ENCODE data around the gene PCP4.
"Not testable (repeated sequence)": the region's sequence is repeated elsewhere in the genome, so short reads cannot be mapped to it uniquely, and the experiment has no call there.

PCP4 gene

GRCh38 chr21:39888848-39889247 lies 21.6 kb downstream of the PCP4 start:
- H3K9me3 ChIP-seq (ENCODE audit: control insufficient read depth in 2 of 2, low read length in 2 of 2), result no peaks in the 10 kb centered on the region
- no peak overlapping the region for H3K27ac ChIP-seq (ENCODE audit: low read depth in 2 of 2, low read length in 2 of 2)
- H3K4me1 ChIP-seq (ENCODE audit: control insufficient read depth in 2 of 2, insufficient read depth in 2 of 2, low read length in 2 of 2), result no peaks in the 10 kb centered on the region
- no peaks in the 10 kb centered on the region for H3K27me3 ChIP-seq (ENCODE audit: control insufficient read depth in 2 of 2, insufficient read depth in 2 of 2, low read length in 2 of 2)
- no peak overlapping the region for H3K4me3 ChIP-seq (ENCODE audit: low read length in 2 of 2)
- no peak overlapping the region for H3K9ac ChIP-seq (ENCODE audit: low read depth in 1 of 2, low read length in 2 of 2)
- H3K36me3 ChIP-seq (ENCODE audit: control insufficient read depth in 2 of 2, insufficient read depth in 2 of 2, low read length in 2 of 2), result no peaks in the 10 kb centered on the region

- H3K27ac ChIP-seq (ENCODE audit: low read depth in 2 of 2, low read length in 2 of 2), result no peak overlapping the region
- H3K9me3 ChIP-seq (ENCODE audit: control insufficient read depth in 2 of 2, low read length in 2 of 2), result no peaks in the 10 kb centered on the region
- no peaks in the 10 kb centered on the region for H3K4me1 ChIP-seq (ENCODE audit: control insufficient read depth in 2 of 2, insufficient read depth in 2 of 2, low read length in 2 of 2)
- no peak overlapping the region for H3K4me3 ChIP-seq (ENCODE audit: low read length in 2 of 2)
- no peak overlapping the region for H3K9ac ChIP-seq (ENCODE audit: low read depth in 1 of 2, low read length in 2 of 2)
- H3K36me3 ChIP-seq (ENCODE audit: control insufficient read depth in 2 of 2, insufficient read depth in 2 of 2, low read length in 2 of 2), result no peaks in the 10 kb centered on the region
- no peaks in the 10 kb centered on the region for H3K27me3 ChIP-seq (ENCODE audit: control insufficient read depth in 2 of 2, insufficient read depth in 2 of 2, low read length in 2 of 2)
Observed at GRCh38 chr21:39891111-39891510, 23.9 kb downstream of the PCP4 start.

- not testable (repeated sequence) for H3K9ac ChIP-seq (ENCODE audit: low read depth in 1 of 2, low read length in 2 of 2); H3K4me1 ChIP-seq (ENCODE audit: control insufficient read depth in 2 of 2, insufficient read depth in 2 of 2, low read length in 2 of 2); H3K4me3 ChIP-seq (ENCODE audit: low read length in 2 of 2); H3K36me3 ChIP-seq (ENCODE audit: control insufficient read depth in 2 of 2, insufficient read depth in 2 of 2, low read length in 2 of 2); H3K9me3 ChIP-seq (ENCODE audit: control insufficient read depth in 2 of 2, low read length in 2 of 2); H3K27ac ChIP-seq (ENCODE audit: low read depth in 2 of 2, low read length in 2 of 2); H3K27me3 ChIP-seq (ENCODE audit: control insufficient read depth in 2 of 2, insufficient read depth in 2 of 2, low read length in 2 of 2)
Observed at GRCh38 chr21:39891863-39892262, 24.6 kb downstream of the PCP4 start.

DNA sequence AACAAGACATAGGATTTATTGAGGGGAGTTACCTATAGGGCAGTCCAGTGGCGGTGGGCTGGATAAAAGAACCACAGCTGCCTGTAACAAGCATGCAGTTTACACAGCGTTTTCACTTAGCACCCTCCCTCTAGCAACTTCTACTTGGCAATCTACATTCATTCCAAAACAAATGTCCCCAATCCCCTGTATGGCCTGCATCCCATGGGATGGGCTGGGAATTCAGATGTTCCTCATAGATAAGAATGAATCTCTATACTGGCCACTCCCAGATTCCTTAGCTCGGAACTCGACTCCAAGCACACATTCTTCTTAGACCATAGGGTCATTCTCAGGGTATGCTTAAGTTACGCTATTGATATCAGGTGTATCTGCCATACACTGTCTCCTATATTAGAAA lies 33.3 kb downstream of the PCP4 start:
- Histone ChIP-seq H3K9ac (ENCODE audit: low read depth in 1 of 2, low read length in 2 of 2) (no peak overlapping the region), H3K4me1 (ENCODE audit: control insufficient read depth in 2 of 2, insufficient read depth in 2 of 2, low read length in 2 of 2) (no peaks in the 10 kb centered on the region), H3K36me3 (ENCODE audit: control insufficient read depth in 2 of 2, insufficient read depth in 2 of 2, low read length in 2 of 2) (no peaks in the 10 kb centered on the region), H3K27me3 (ENCODE audit: control insufficient read depth in 2 of 2, insufficient read depth in 2 of 2, low read length in 2 of 2) (no peaks in the 10 kb centered on the region), H3K9me3 (ENCODE audit: control insufficient read depth in 2 of 2, low read length in 2 of 2) (no peaks in the 10 kb centered on the region), H3K27ac (ENCODE audit: low read depth in 2 of 2, low read length in 2 of 2) (no peak overlapping the region), H3K4me3 (ENCODE audit: low read length in 2 of 2) (no peak overlapping the region)

GRCh38 chr21:39900911-39901310 lies 33.7 kb downstream of the PCP4 start:
- Histone ChIP-seq H3K4me3 (ENCODE audit: low read length in 2 of 2) (no peak overlapping the region), H3K9ac (ENCODE audit: low read depth in 1 of 2, low read length in 2 of 2) (no peak overlapping the region)

GRCh38 chr21:39902986-39903385 lies 35.7 kb downstream of the PCP4 start:
- H3K9me3 ChIP-seq (ENCODE audit: control insufficient read depth in 2 of 2, low read length in 2 of 2), result no peaks in the 10 kb centered on the region
- H3K27ac ChIP-seq (ENCODE audit: low read depth in 2 of 2, low read length in 2 of 2), result no peak overlapping the region
- H3K4me1 ChIP-seq (ENCODE audit: control insufficient read depth in 2 of 2, insufficient read depth in 2 of 2, low read length in 2 of 2), result no peaks in the 10 kb centered on the region
- H3K9ac ChIP-seq (ENCODE audit: low read depth in 1 of 2, low read length in 2 of 2), result no peak overlapping the region
- no peak overlapping the region for H3K4me3 ChIP-seq (ENCODE audit: low read length in 2 of 2)
- H3K27me3 ChIP-seq (ENCODE audit: control insufficient read depth in 2 of 2, insufficient read depth in 2 of 2, low read length in 2 of 2), result no peaks in the 10 kb centered on the region
- H3K36me3 ChIP-seq (ENCODE audit: control insufficient read depth in 2 of 2, insufficient read depth in 2 of 2, low read length in 2 of 2), result no peaks in the 10 kb centered on the region

More at GRCh38 chr21:39900911-39901310, 33.7 kb downstream of the PCP4 start:
- Histone ChIP-seq H3K36me3 (ENCODE audit: control insufficient read depth in 2 of 2, insufficient read depth in 2 of 2, low read length in 2 of 2) (no peaks in the 10 kb centered on the region), H3K27ac (ENCODE audit: low read depth in 2 of 2, low read length in 2 of 2) (no peak overlapping the region), H3K9me3 (ENCODE audit: control insufficient read depth in 2 of 2, low read length in 2 of 2) (no peaks in the 10 kb centered on the region), H3K4me1 (ENCODE audit: control insufficient read depth in 2 of 2, insufficient read depth in 2 of 2, low read length in 2 of 2) (no peaks in the 10 kb centered on the region), H3K27me3 (ENCODE audit: control insufficient read depth in 2 of 2, insufficient read depth in 2 of 2, low read length in 2 of 2) (no peaks in the 10 kb centered on the region)

DNA sequence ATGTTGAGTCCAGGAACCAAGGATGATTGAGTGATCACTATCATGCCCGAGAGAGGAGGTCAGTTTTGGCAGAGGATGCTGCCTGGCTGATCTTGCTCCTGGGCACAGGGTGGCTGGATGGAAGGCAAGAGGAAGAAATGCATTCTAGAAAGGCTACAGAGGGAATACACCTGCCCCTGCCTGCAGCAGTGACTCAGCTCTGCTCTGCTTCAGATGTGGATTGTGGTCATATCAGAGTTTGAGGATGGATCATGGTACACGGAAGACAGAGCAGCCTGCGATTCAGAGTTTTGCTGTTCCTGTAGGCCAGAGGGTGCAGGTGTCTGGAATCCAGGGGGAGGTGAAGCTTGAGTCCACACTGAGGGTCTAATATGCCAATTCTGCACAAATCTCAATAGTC lies 37.2 kb downstream of the PCP4 start:
- no peak overlapping the region for H3K9ac ChIP-seq (ENCODE audit: low read depth in 1 of 2, low read length in 2 of 2)
- H3K27me3 ChIP-seq (ENCODE audit: control insufficient read depth in 2 of 2, insufficient read depth in 2 of 2, low read length in 2 of 2), result no peaks in the 10 kb centered on the region
- no peak overlapping the region for H3K4me3 ChIP-seq (ENCODE audit: low read length in 2 of 2)
- no peaks in the 10 kb centered on the region for H3K9me3 ChIP-seq (ENCODE audit: control insufficient read depth in 2 of 2, low read length in 2 of 2)
- H3K27ac ChIP-seq (ENCODE audit: low read depth in 2 of 2, low read length in 2 of 2), result no peak overlapping the region
- no peaks in the 10 kb centered on the region for H3K4me1 ChIP-seq (ENCODE audit: control insufficient read depth in 2 of 2, insufficient read depth in 2 of 2, low read length in 2 of 2)
- no peaks in the 10 kb centered on the region for H3K36me3 ChIP-seq (ENCODE audit: control insufficient read depth in 2 of 2, insufficient read depth in 2 of 2, low read length in 2 of 2)

DNA sequence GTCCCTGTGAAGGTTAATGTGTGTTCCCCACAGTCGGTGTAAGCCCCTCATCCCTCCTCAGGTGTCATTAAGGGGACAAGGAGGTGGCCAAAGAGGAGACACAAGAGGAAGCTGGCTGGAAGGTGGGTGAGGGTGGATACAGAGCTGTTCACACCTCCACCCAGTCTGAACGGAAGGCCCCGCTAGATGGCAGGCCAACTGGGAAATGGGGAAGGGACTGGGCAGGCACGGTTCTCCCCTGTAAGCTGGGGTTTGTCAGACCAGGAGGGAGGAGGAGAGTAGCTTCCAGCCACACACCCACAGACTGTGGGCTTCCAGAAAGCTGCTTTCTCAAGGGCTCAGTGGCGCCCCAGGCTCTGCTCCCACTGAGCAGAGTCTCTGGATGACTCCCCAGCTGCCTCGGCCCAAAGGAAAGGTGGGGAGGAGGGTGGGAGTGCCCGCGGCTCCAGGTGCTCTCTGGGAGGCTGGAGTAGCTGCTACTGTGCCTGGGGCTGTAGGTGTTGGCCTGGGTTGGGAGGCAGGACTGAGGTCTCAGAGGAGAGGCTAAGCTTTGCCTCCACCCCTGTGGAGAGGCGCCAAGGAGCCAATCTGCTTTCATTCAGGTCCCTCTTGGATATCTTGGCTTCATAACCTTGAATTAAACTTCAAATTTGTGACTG lies 41.2 kb downstream of the PCP4 start:
- no peaks in the 10 kb centered on the region for H3K4me1 ChIP-seq (ENCODE audit: control insufficient read depth in 2 of 2, insufficient read depth in 2 of 2, low read length in 2 of 2)
- no peaks in the 10 kb centered on the region for H3K9me3 ChIP-seq (ENCODE audit: control insufficient read depth in 2 of 2, low read length in 2 of 2)
- H3K27ac ChIP-seq (ENCODE audit: low read depth in 2 of 2, low read length in 2 of 2), result no peak overlapping the region
- H3K27me3 ChIP-seq (ENCODE audit: control insufficient read depth in 2 of 2, insufficient read depth in 2 of 2, low read length in 2 of 2), result no peaks in the 10 kb centered on the region
- no peak overlapping the region for H3K9ac ChIP-seq (ENCODE audit: low read depth in 1 of 2, low read length in 2 of 2)
- H3K4me3 ChIP-seq (ENCODE audit: low read length in 2 of 2), result no peak overlapping the region
- H3K36me3 ChIP-seq (ENCODE audit: control insufficient read depth in 2 of 2, insufficient read depth in 2 of 2, low read length in 2 of 2), result no peaks in the 10 kb centered on the region

DNA sequence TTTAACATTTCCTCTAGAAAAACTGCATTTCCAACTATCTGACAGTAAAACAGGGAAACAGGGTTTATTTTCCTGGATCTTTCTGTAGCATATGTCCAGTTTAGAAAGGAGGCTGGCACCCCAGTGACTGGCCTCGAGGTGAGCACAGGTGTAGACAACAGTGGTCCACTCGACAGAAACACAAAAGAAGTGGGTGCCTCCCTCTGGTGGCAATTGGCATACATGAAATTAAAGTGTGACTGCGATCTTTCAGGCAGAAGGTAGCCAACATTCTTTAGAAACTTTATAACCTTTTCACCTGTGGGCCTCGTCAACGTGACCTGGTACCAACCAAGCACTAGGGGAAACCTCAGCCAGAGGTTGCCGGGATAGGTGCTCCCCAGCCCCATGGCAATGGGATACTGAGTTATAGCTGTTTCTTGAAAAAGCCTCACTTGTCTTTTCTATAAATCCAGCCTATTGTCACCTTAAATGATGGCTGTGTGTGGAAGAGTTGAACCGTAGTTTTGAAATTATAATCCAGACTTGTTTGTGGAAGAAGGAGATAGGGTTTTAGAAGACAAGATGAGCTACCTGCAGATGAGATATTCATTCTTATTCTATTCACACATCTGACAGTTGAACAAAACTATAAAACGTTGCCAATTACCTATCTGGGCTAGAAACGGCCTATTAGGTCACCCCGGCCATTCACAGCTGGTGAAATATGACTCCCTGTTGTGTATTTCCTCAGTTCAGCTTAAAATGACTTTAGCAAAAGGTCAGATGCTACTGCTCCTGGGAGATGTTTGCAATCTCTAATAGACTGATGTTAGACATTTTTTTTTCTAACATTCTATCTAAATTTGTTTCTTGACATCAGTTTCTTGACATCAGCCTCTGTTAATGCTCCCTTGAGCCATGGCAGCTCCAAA lies 44.3 kb downstream of the PCP4 start:
- Histone ChIP-seq H3K9me3 (ENCODE audit: control insufficient read depth in 2 of 2, low read length in 2 of 2) (no peaks in the 10 kb centered on the region), H3K27ac (ENCODE audit: low read depth in 2 of 2, low read length in 2 of 2) (no peak overlapping the region), H3K4me3 (ENCODE audit: low read length in 2 of 2) (no peak overlapping the region), H3K4me1 (ENCODE audit: control insufficient read depth in 2 of 2, insufficient read depth in 2 of 2, low read length in 2 of 2) (no peaks in the 10 kb centered on the region), H3K9ac (ENCODE audit: low read depth in 1 of 2, low read length in 2 of 2) (no peak overlapping the region), H3K36me3 (ENCODE audit: control insufficient read depth in 2 of 2, insufficient read depth in 2 of 2, low read length in 2 of 2) (no peaks in the 10 kb centered on the region), H3K27me3 (ENCODE audit: control insufficient read depth in 2 of 2, insufficient read depth in 2 of 2, low read length in 2 of 2) (no peaks in the 10 kb centered on the region)

DNA sequence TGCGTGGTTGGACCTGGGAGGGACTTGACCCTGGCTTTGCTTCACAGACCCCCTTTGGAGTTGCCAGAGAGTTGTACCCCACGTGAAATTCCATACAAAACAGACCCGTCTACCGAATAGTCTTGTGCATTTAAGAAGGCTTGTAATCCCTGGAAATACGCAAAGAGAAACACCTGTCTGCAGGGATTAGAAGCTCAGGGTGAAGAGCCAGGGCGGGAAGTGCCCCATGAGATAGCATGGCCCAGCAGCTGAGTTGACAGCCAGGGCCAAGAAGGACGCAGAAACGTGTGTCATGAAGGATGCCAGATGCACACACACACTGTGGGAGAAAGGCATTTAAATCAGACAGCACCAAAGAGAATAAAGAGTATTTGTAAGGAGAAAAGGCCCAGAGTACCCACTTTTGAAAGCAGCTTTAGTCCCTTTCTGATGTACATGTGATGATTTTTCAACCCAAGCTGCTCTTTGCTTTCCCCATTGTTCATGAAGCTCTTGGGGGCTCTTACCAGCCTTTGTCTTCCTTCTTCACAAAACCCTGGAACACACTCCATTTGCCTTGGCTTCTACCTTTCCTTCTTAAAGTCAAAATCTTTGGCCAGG lies 46.6 kb downstream of the PCP4 start:
- Histone ChIP-seq H3K4me3 (ENCODE audit: low read length in 2 of 2) (no peak overlapping the region), H3K36me3 (ENCODE audit: control insufficient read depth in 2 of 2, insufficient read depth in 2 of 2, low read length in 2 of 2) (no peaks in the 10 kb centered on the region), H3K9me3 (ENCODE audit: control insufficient read depth in 2 of 2, low read length in 2 of 2) (no peaks in the 10 kb centered on the region), H3K4me1 (ENCODE audit: control insufficient read depth in 2 of 2, insufficient read depth in 2 of 2, low read length in 2 of 2) (no peaks in the 10 kb centered on the region), H3K27ac (ENCODE audit: low read depth in 2 of 2, low read length in 2 of 2) (no peak overlapping the region), H3K9ac (ENCODE audit: low read depth in 1 of 2, low read length in 2 of 2) (no peak overlapping the region), H3K27me3 (ENCODE audit: control insufficient read depth in 2 of 2, insufficient read depth in 2 of 2, low read length in 2 of 2) (no peaks in the 10 kb centered on the region)
